ENCODE measurements around the gene SUN2. TPM values are rescaled to one million over a fixed set of nuclear protein-coding genes. Genes with fewer than 3 reads are reported as not detected.

Gene SUN2
- total and polyA plus RNA-seq, 2 donors (not counting 3 experiments of a cell fraction or from before 2014, with no cell fraction given), result 76.7 to 133 TPM

- Histone ChIP-seq H3K9me3 (replicated peaks; ENCODE audit: control insufficient read depth, insufficient read depth, low read length) (no peaks in the 10 kb centered on the region), H3K27ac (ENCODE audit: insufficient read depth, low read depth, low read length) (peak overlapping the region; percentile 28), H3K36me3 (ENCODE audit: control insufficient read depth in 2 of 2, extremely low read depth in 1 of 2, insufficient read depth in 2 of 2, low read length in 2 of 2) (peaks cover 0 to 18% of the 10 kb centered on the region in 2 experiments), H2AFZ (ENCODE audit: low read depth, low read length) (no peak overlapping the region), H3K4me2 (ENCODE audit: insufficient read depth, low read length) (peak overlapping the region; percentile 31), H3K9me1 (replicated peaks; ENCODE audit: control insufficient read depth, extremely low read depth, insufficient read depth, low read length) (no peaks in the 10 kb centered on the region), H3K27me3 (ENCODE audit: control insufficient read depth in 2 of 2, insufficient read depth in 2 of 2, low read length in 2 of 2) (no peaks in the 10 kb centered on the region), H4K20me1 (replicated peaks; ENCODE audit: control insufficient read depth, extremely low read depth, insufficient read depth, low read length) (no peaks in the 10 kb centered on the region), H3K4me3 (replicated peaks in 1 of 3; ENCODE audit: insufficient read depth in 1 of 3, low read depth in 1 of 3, low read length in 3 of 3) (no peak overlapping the region), H3K79me2 (ENCODE audit: control insufficient read depth, insufficient read depth, low read length) (peaks cover 23% of the 10 kb centered on the region), H3K9ac (replicated peaks; ENCODE audit: extremely low read depth, insufficient read depth, low read length) (no peak overlapping the region), H3K4me1 (ENCODE audit: control insufficient read depth, extremely low read depth, insufficient read depth, low read length) (peaks cover 10% of the 10 kb centered on the region)
- BruUV-seq (replicated peaks), result no TSS peak
- ChIA-PET POLR2A (interaction anchor here (0.6 kb wide), 1 partner anchor 17 kb away, joined by 3 read pairs; no protein-coding TSS in a partner anchor), CTCF (interaction anchor here (0.9 to 2.0 kb wide), 10 partner anchors 10 to 146 kb away, joined by 3 to 11 read pairs (median 4); partner anchors contain the start of genes GTPBP1 and TOMM22)
- no peak for TF ChIP-seq MAX (IDR thresholded peaks at IDR 0.05; ENCODE audit: insufficient read depth, insufficient read length)
- no peak for TF ChIP-seq EZH2 (IDR thresholded peaks at IDR 0.05; ENCODE audit: borderline replicate concordance, low read depth, low read length, severe bottlenecking)
- TF ChIP-seq FOS (IDR thresholded peaks at IDR 0.05; ENCODE audit: borderline replicate concordance, insufficient read depth, low read length), result peak; percentile 94
- TF ChIP-seq CTCF (IDR thresholded peaks at IDR 0.05; ENCODE audit: extremely low read depth in 1 of 2, insufficient read depth in 1 of 2, low read depth in 1 of 2, low read length in 2 of 2), result peak; percentile 58 to 68
- TF ChIP-seq POLR2AphosphoS5 (IDR thresholded peaks at IDR 0.05; ENCODE audit: insufficient read depth, low read depth, low read length), result no peak
- TF ChIP-seq MYC (IDR thresholded peaks at IDR 0.05; ENCODE audit: low read depth, low read length), result no peak
- no peak for TF ChIP-seq GATA2 (IDR thresholded peaks at IDR 0.05; ENCODE audit: insufficient read depth, insufficient read length, low read depth, low read length)
- TF ChIP-seq POLR2A (IDR thresholded peaks at IDR 0.05; ENCODE audit: low read depth, low read length), result no peak
- TF ChIP-seq JUN (IDR thresholded peaks at IDR 0.05; ENCODE audit: borderline replicate concordance, insufficient read depth, insufficient read length, low read depth), result peak; percentile 94
- dilution Hi-C loops (cut with MboI; ENCODE audit: extremely low pct_ligation_motif_present, low sequenced_read_pairs), result no loop called here
- peak; percentile 99 for FAIRE-seq
- peak; percentile 88 for DNase-seq (ENCODE audit: low read depth, low spot score)
- intact Hi-C loops (cut with micrococcal nuclease), result no loop called here
Measured at GRCh38 chr22:38718414-38718813, 37.4 kb downstream of the SUN2 start.
